K562 (cell line): ENCODE data around the gene GARIN5B. TPM values are rescaled to one million over a fixed set of nuclear protein-coding genes. Genes with fewer than 3 reads are reported as not detected.
A peak's percentile ranks its signal among the peaks of the same experiment; 100 is the strongest.

ENCODE experiments used
- BCOR ChIP-seq: fragments of 450-650 bp; IDR thresholded peaks from 2 replicates; pipeline ENCODE4 v1.6.1; 2016
- FOXK1 ChIP-seq: sonication (generic); formaldehyde crosslinking; IDR thresholded peaks from 2 replicates; pipeline ENCODE4 v1.8.0; 2022; ENCODE audit warnings: missing genetic modification reagents, mild to moderate bottlenecking, borderline replicate concordance
- HDAC2 ChIP-seq: fragments of 450-650 bp; IDR thresholded peaks from 2 replicates; pipeline ENCODE4 v1.6.1; 2016; ENCODE audit warnings: mild to moderate bottlenecking
- KDM1A ChIP-seq, 2 experiments: fragments of 450-650 bp; IDR thresholded peaks; 2 replicates each; pipeline ENCODE4 v1.6.1; 2016; ENCODE audit warnings: mild to moderate bottlenecking in 2 of 2
- KLF16 ChIP-seq: IDR thresholded peaks from 2 replicates; pipeline ENCODE4 v1.6.1; 2016; ENCODE audit warnings: antibody characterized with exemption
- NFIC ChIP-seq: fragments of 450-650 bp; IDR thresholded peaks from 2 replicates; pipeline ENCODE4 v1.6.1; 2017; ENCODE audit warnings: mild to moderate bottlenecking, inconsistent platforms
- PML ChIP-seq: IDR thresholded peaks from 2 replicates; pipeline ENCODE4 v1.6.1; 2012; ENCODE audit warnings: low read length, inconsistent platforms
- POLR2A ChIP-seq: fragments of 450-650 bp; conservative IDR thresholded peaks from 2 replicates; pipeline ENCODE4 v1.6.1; 2016
- POLR3A ChIP-seq: IDR thresholded peaks from 2 replicates; pipeline ENCODE4 v1.6.1; 2011; ENCODE audit warnings: borderline replicate concordance, mild to moderate bottlenecking, moderate library complexity; ENCODE audit not compliant: insufficient read length, insufficient read depth; ENCODE audit errors: extremely low read depth
- PTBP1 ChIP-seq: fragments of 200-400 bp; formaldehyde crosslinking; IDR thresholded peaks from 2 replicates; pipeline ENCODE4 v1.6.1; 2017; ENCODE audit warnings: low read depth, low read length
- RBM25 ChIP-seq: fragments of 200-400 bp; formaldehyde crosslinking; IDR thresholded peaks from 2 replicates; pipeline ENCODE4 v1.6.1; 2018; ENCODE audit warnings: low read length, low read depth, moderate library complexity; ENCODE audit not compliant: severe bottlenecking
- RCOR1 ChIP-seq, 2 experiments: IDR thresholded peaks; 2 replicates each; pipeline ENCODE4 v1.6.1; 2012; ENCODE audit warnings: low read depth in 2 of 2, low read length in 2 of 2, borderline replicate concordance in 1 of 2, improper control_type of control experiment in 1 of 2
- RERE ChIP-seq: sonication (generic); formaldehyde crosslinking; IDR thresholded peaks from 2 replicates; pipeline ENCODE4 v1.8.0; 2023; ENCODE audit warnings: missing genetic modification reagents, mild to moderate bottlenecking, borderline replicate concordance
- SNRNP70 ChIP-seq: fragments of 200-400 bp; formaldehyde crosslinking; optimal IDR thresholded peaks from 2 replicates; pipeline ENCODE3; 2017; ENCODE audit warnings: low read depth, low read length
- SP1 ChIP-seq: sonication (generic); formaldehyde crosslinking; IDR thresholded peaks from 2 replicates; pipeline ENCODE4 v1.8.1; 2022; ENCODE audit warnings: mild to moderate bottlenecking, missing genetic modification reagents
- TBP ChIP-seq: optimal IDR thresholded peaks from 2 replicates; pipeline ENCODE3; 2011; ENCODE audit warnings: low read depth, low read length, improper control_type of control experiment
- TCF15 ChIP-seq: fragments of 250-450 bp; sonication (Bioruptor Pico); IDR thresholded peaks from 2 replicates; pipeline ENCODE4 v1.8.0; 2022; ENCODE audit warnings: moderate library complexity, mild to moderate bottlenecking, inconsistent platforms
- THAP12 ChIP-seq: fragments of 250-450 bp; sonication (Bioruptor Pico); IDR thresholded peaks from 2 replicates; pipeline ENCODE4 v1.9.0; 2021; ENCODE audit warnings: mild to moderate bottlenecking, inconsistent platforms
- ZFP36 ChIP-seq: fragments of 150-350 bp; IDR thresholded peaks from 2 replicates; pipeline ENCODE4 v1.6.1; 2018; ENCODE audit warnings: low read length, low read depth; ENCODE audit not compliant: partially characterized antibody
- ZNF217 ChIP-seq: sonication (generic); formaldehyde crosslinking; IDR thresholded peaks from 2 replicates; pipeline ENCODE4 v1.8.0; 2022; ENCODE audit warnings: mild to moderate bottlenecking, missing genetic modification reagents
- ZNF232 ChIP-seq: sonication (generic); formaldehyde crosslinking; IDR thresholded peaks from 2 replicates; pipeline ENCODE4 v1.8.0; 2022; ENCODE audit warnings: mild to moderate bottlenecking, missing genetic modification reagents
- ZNF239 ChIP-seq: fragments of 250-450 bp; sonication (Bioruptor Pico); IDR thresholded peaks from 2 replicates; pipeline ENCODE4 v1.4.0; 2020; ENCODE audit warnings: mild to moderate bottlenecking
- ZNF764 ChIP-seq: fragments of 250-450 bp; sonication (Bioruptor Pico); IDR thresholded peaks from 2 replicates; pipeline ENCODE4 v1.4.0; 2020; ENCODE audit warnings: low read depth, mild to moderate bottlenecking, moderate library complexity
- ZSCAN29 ChIP-seq: fragments of 450-650 bp; IDR thresholded peaks from 2 replicates; pipeline ENCODE4 v1.6.1; 2017
- polyA plus RNA-seq, 8 experiments: library from polyadenylated mRNA; depleted of rRNA in 4 of 8; stranded (reverse) in 5 of 8; unstranded in 3 of 8; fragments of >200 nt; fragmentation: Nextera tagmentation in 2 of 8; fragmentation: Illumina TruSeq in 1 of 8; extraction: Ambion mirVana in 2 of 8; extraction: Trizol in 1 of 8; gene quantifications; 2 replicates each; pipeline versions ENCODE4 v1.2.1 to v1.2.3, GENCODE V29; 2011 to 2014; ENCODE audit warnings: inconsistent platforms in 1 of 8, missing spikeins in 1 of 8
- total RNA-seq, 7 experiments: library from RNA; depleted of rRNA in 6 of 7; stranded (reverse); fragments of >200 nt in 6 of 7; fragmentation: Illumina TruSeq in 2 of 7; extraction: Trizol in 2 of 7; gene quantifications; 2 replicates each; pipeline versions ENCODE4 v1.2.1 to v1.2.3, GENCODE V29; 2011 to 2021; ENCODE audit warnings: low replicate concordance in 1 of 7

Gene GARIN5B
- total and polyA plus RNA-seq, 9 of the 15 experiments (the other 6 are each of a cell fraction or from before 2014, with no cell fraction given): not detected

- TF ChIP-seq ZNF764 (CRISPR knock-in tag): no peak
- TF ChIP-seq ZFP36: peak; percentile 83
- peak; percentile 40; the same call in 1 of the 2 replicates for TF ChIP-seq HDAC2
- TF ChIP-seq SP1 (CRISPR knock-in tag): 0 out of 2 replicates have a peak, but pooled peaks have one; percentile 34
- TF ChIP-seq RBM25: peak; percentile 80
- no peak for TF ChIP-seq TCF15 (CRISPR knock-in tag)
- TF ChIP-seq POLR3A: no peak
- TF ChIP-seq FOXK1 (CRISPR knock-in tag): no peak
- no peak for TF ChIP-seq PML
- TF ChIP-seq ZSCAN29: 0 out of 2 replicates have a peak, but pooled peaks have one; percentile 17
- no peak for TF ChIP-seq RERE
- no peak for TF ChIP-seq ZNF217
- TF ChIP-seq NFIC: peak; percentile 89
- TF ChIP-seq THAP12 (CRISPR knock-in tag): 0 out of 2 replicates have a peak, but pooled peaks have one; percentile 15
- TF ChIP-seq POLR2A: peak; percentile 30
- TF ChIP-seq KLF16: no peak
- TF ChIP-seq SNRNP70: peak; percentile 78
- TF ChIP-seq ZNF239 (CRISPR knock-in tag): no peak
- TF ChIP-seq ZNF232 (CRISPR knock-in tag): no peak
- 0 out of 4 replicates have a peak, but pooled peaks of 1 of the 2 experiments have one; percentile 34 for TF ChIP-seq RCOR1 (IDR thresholded peaks at IDR 0.05; ENCODE audit: borderline replicate concordance in 1 of 2, low read depth in 2 of 2, low read length in 2 of 2)
- no peak for TF ChIP-seq PTBP1
- TF ChIP-seq TBP: no peak
- peak; percentile 58 to 66; a peak in 3 of 4 replicates for TF ChIP-seq KDM1A (IDR thresholded peaks at IDR 0.05)
- TF ChIP-seq BCOR: peak; percentile 87
Observed at GRCh38 chr19:55391191-55391670, 28.2 kb upstream of the GARIN5B start (continued).
